Endodermal cell (in vitro differentiated cells): ENCODE data around the gene DROSHA. TPM values are rescaled to one million over a fixed set of nuclear protein-coding genes. Genes with fewer than 3 reads are reported as not detected.

ENCODE experiments used
- DNase-seq: peaks from one replicate; pipeline ENCODE4 v3.0.0-alpha.2; 2017
- H3K27ac ChIP-seq: 2 replicates; pipeline ENCODE4 v1.5.1; 2013; ENCODE audit warnings: mild to moderate bottlenecking, low read depth, low read length, moderate library complexity
- H3K27me3 ChIP-seq: 2 replicates; pipeline ENCODE4 v1.6.1; 2013; ENCODE audit warnings: mild to moderate bottlenecking, low read length, moderate library complexity; ENCODE audit not compliant: insufficient read depth, control insufficient read depth, poor library complexity, severe bottlenecking
- H3K36me3 ChIP-seq: 2 replicates; pipeline ENCODE4 v1.7.0; 2013; ENCODE audit warnings: mild to moderate bottlenecking, low read length, moderate library complexity; ENCODE audit not compliant: control insufficient read depth, insufficient read depth
- H3K4me1 ChIP-seq: one replicate; pipeline ENCODE4 v1.7.0; 2013; ENCODE audit warnings: low read length; ENCODE audit not compliant: control insufficient read depth, insufficient read depth
- H3K4me3 ChIP-seq: 2 replicates; pipeline ENCODE4 v1.5.1; 2013; ENCODE audit warnings: mild to moderate bottlenecking, low read length, moderate library complexity
- H3K9ac ChIP-seq: 2 replicates; pipeline ENCODE4 v1.6.1; 2013; ENCODE audit warnings: mild to moderate bottlenecking, low read length, moderate library complexity; ENCODE audit not compliant: poor library complexity, severe bottlenecking; ENCODE audit errors: extremely low read depth
- H3K9me3 ChIP-seq: 2 replicates; pipeline ENCODE4 v1.6.1; 2013; ENCODE audit warnings: mild to moderate bottlenecking, low read length, moderate library complexity; ENCODE audit not compliant: control insufficient read depth
- H3K27ac Mint-ChIP-seq: 2 replicates; pipeline ENCODE4 v1.8.0; 2020; ENCODE audit warnings: mixed read lengths
- H3K27me3 Mint-ChIP-seq: 2 replicates; pipeline ENCODE4 v1.8.0; 2021; ENCODE audit warnings: mild to moderate bottlenecking, mixed read lengths; ENCODE audit not compliant: insufficient read depth
- H3K36me3 Mint-ChIP-seq: 2 replicates; pipeline ENCODE4 v1.8.0; 2020; ENCODE audit warnings: low read depth, mixed read lengths
- H3K4me1 Mint-ChIP-seq: 2 replicates; pipeline ENCODE4 v1.8.0; 2020; ENCODE audit warnings: mixed read lengths
- H3K4me3 Mint-ChIP-seq: 2 replicates; pipeline ENCODE4 v1.8.0; 2020; ENCODE audit warnings: mild to moderate bottlenecking, moderate library complexity, mixed read lengths
- H3K9me3 Mint-ChIP-seq: 2 replicates; pipeline ENCODE4 v1.8.0; 2020; ENCODE audit warnings: mild to moderate bottlenecking, mixed read lengths
- WGBS, 2 experiments: methylation state at CpG; one replicate each; pipeline versions ENCODE4 v1.1.5 to v1.1.7; 2013; ENCODE audit warnings: missing lambda C conversion rate in 2 of 2, mixed read lengths in 1 of 2; ENCODE audit not compliant: insufficient coverage in 1 of 2, insufficient read length in 1 of 2; 5-methylcytosine and 5-hydroxymethylcytosine counted together
- total RNA-seq, 2 donors: library from RNA; stranded (reverse); fragmentation: NEBNext Ultra II Directional in 1 of 2; extraction: Animal tissue kit (Norgen Biotek cat#: 25700) in 1 of 2; gene quantifications; 2 replicates in 1 of 2; 3 replicates in 1 of 2; pipeline ENCODE4 v1.2.1, GENCODE V29; 2021
- TF ChIP-seq, protein P1 (sequence below): fragments of 200-600 bp; sonication (generic); conservative IDR thresholded peaks from 2 replicates; pipeline ENCODE4 v1.5.0; 2021; ENCODE audit warnings: antibody characterized with exemption, mild to moderate bottlenecking

The DROSHA gene
- total RNA-seq, 2 donors from 2014 or later, result 116 to 132 TPM

DNA sequence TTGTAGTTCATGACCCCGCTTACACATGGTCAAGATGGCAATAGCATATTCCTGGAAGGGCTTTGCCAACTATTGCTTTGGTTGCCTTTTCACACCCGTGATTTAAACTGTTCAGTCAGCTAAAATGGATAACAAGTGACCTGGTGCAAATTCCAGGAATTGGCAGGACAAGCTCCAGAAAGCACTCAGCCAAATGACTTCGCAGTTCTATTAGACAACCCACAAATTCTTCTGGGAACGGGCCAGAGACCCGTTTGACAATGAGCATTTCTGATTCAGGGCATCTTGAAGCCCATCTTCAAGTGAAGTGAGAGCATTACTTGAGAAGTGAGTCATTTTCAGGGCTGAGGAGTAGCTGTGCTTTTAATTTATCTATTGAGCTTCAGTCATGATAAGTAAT, 165.0 kb downstream of the DROSHA start:
- H3K4me1 ChIP-seq, result no peaks in the 10 kb centered on the region
- H3K27ac ChIP-seq, result no peak overlapping the region
- Mint-ChIP-seq H3K4me1 (no peaks in the 10 kb centered on the region), H3K9me3 (no peaks in the 10 kb centered on the region), H3K36me3 (no peaks in the 10 kb centered on the region), H3K27me3 (no peaks in the 10 kb centered on the region), H3K27ac (no peak overlapping the region), H3K4me3 (no peak overlapping the region)
- TF ChIP-seq, protein P1, sequence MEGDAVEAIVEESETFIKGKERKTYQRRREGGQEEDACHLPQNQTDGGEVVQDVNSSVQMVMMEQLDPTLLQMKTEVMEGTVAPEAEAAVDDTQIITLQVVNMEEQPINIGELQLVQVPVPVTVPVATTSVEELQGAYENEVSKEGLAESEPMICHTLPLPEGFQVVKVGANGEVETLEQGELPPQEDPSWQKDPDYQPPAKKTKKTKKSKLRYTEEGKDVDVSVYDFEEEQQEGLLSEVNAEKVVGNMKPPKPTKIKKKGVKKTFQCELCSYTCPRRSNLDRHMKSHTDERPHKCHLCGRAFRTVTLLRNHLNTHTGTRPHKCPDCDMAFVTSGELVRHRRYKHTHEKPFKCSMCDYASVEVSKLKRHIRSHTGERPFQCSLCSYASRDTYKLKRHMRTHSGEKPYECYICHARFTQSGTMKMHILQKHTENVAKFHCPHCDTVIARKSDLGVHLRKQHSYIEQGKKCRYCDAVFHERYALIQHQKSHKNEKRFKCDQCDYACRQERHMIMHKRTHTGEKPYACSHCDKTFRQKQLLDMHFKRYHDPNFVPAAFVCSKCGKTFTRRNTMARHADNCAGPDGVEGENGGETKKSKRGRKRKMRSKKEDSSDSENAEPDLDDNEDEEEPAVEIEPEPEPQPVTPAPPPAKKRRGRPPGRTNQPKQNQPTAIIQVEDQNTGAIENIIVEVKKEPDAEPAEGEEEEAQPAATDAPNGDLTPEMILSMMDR, result no peak
- H3K9me3 ChIP-seq, result peaks cover 6% of the 10 kb centered on the region
- no peak for DNase-seq
- H3K4me3 ChIP-seq, result no peak overlapping the region
- 88 to 91% methylated on average over 4 to 5 of the region's 5 CpGs for WGBS, 2 experiments
- no peaks in the 10 kb centered on the region for H3K36me3 ChIP-seq
- no peak overlapping the region for H3K9ac ChIP-seq
- no peaks in the 10 kb centered on the region for H3K27me3 ChIP-seq

- no peaks in the 10 kb centered on the region for H3K36me3 ChIP-seq
- no peaks in the 10 kb centered on the region for H3K4me1 Mint-ChIP-seq
- no peaks in the 10 kb centered on the region for H3K4me1 ChIP-seq
- H3K27ac Mint-ChIP-seq, result no peak overlapping the region
- 94 to 100% methylated on average over 3 of the region's 3 CpGs for WGBS, 2 experiments
- no peaks in the 10 kb centered on the region for H3K9me3 Mint-ChIP-seq
- no peak overlapping the region for H3K9ac ChIP-seq
- TF ChIP-seq, protein P1, result no peak
- no peaks in the 10 kb centered on the region for H3K27me3 ChIP-seq
- no peak for DNase-seq
- no peak overlapping the region for H3K4me3 Mint-ChIP-seq
- H3K27me3 Mint-ChIP-seq, result no peaks in the 10 kb centered on the region
- H3K27ac ChIP-seq, result no peak overlapping the region
- H3K36me3 Mint-ChIP-seq, result no peaks in the 10 kb centered on the region
- no peak overlapping the region for H3K4me3 ChIP-seq
- H3K9me3 ChIP-seq, result peaks cover 6% of the 10 kb centered on the region
Measured at GRCh38 chr5:31365776-31366175, 166.1 kb downstream of the DROSHA start.

DNA sequence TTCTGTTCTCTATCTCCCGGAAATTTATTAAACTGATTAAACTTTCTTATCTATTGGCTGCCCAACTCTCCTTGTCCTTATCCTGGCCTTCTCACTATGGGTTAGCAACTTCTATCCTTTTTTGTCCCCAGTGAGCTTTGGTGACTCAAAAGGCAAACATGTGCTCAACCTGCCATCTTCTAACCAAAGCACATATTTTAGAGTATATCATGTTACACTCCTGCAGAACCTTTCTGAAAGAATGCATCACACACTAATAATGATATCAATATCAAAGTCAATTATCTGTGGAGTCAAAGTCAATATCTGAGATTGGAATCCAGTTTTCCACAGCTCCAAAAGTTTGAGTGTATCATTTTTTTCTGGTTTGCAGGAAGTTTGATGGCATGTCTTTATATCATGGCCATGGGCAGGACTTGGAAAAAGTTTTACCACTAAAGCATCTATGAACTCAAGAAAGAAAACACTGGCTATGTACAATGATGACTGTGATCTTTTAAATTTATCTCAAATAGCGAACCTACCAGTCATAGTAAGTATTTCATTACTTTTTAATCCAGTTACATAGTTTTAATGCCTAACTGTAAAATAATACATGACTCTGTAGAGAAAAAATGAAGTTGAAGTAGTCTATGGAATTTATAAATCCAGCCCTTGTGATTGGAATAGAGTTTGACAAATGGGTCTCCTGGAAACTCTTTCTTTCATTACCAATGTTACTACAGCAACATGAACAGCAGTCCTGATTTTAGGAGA, 166.8 kb downstream of the DROSHA start:
- peaks cover 6% of the 10 kb centered on the region for H3K9me3 ChIP-seq
- H3K9me3 Mint-ChIP-seq, result no peaks in the 10 kb centered on the region
- H3K9ac ChIP-seq, result no peak overlapping the region
- no peaks in the 10 kb centered on the region for H3K36me3 ChIP-seq
- no peak overlapping the region for H3K4me3 ChIP-seq
- H3K27me3 Mint-ChIP-seq, result no peaks in the 10 kb centered on the region
- no peak overlapping the region for H3K4me3 Mint-ChIP-seq
- H3K27ac ChIP-seq, result no peak overlapping the region
- no peaks in the 10 kb centered on the region for H3K4me1 Mint-ChIP-seq
- no peak for DNase-seq
- no peaks in the 10 kb centered on the region for H3K27me3 ChIP-seq
- no peaks in the 10 kb centered on the region for H3K36me3 Mint-ChIP-seq
- TF ChIP-seq, protein P1, result no peak
- H3K4me1 ChIP-seq, result no peaks in the 10 kb centered on the region
- 80 to 94% methylated on average over 1 to 2 of the region's 2 CpGs for WGBS, 2 experiments
- H3K27ac Mint-ChIP-seq, result no peak overlapping the region
